GM18951 (cell line): Measurements from ENCODE around the gene RUFY3.
"Not testable (repeated sequence)": the region's sequence is repeated elsewhere in the genome, so short reads cannot be mapped to it uniquely, and the experiment has no call there.

Experiments
- POLR2A ChIP-seq: IDR thresholded peaks from 4 replicates; pipeline ENCODE4 v1.6.1; 2011; ENCODE audit warnings: mild to moderate bottlenecking; ENCODE audit not compliant: insufficient read length, insufficient read depth; ENCODE audit errors: extremely low read depth
- in situ Hi-C: fragments of 300-500 bp; cut with MboI; formaldehyde crosslinking; loops from one replicate; pipeline ENCODE4 v1.12.0; 2022; ENCODE audit warnings: low sequenced_read_pairs, mixed read lengths, inconsistent platforms; ENCODE audit not compliant: unreplicated experiment

The RUFY3 gene

GRCh38 chr4:70713453-70714078 lies 8.2 kb upstream of the RUFY3 start:
- TF ChIP-seq POLR2A, result no peak
- in situ Hi-C loops, result no loop called here

- in situ Hi-C loops, result no loop called here
- TF ChIP-seq POLR2A, result no peak
Measured at GRCh38 chr4:70714079-70714887, 7.5 kb upstream of the RUFY3 start.

GRCh38 chr4:70715097-70715496 lies 6.7 kb upstream of the RUFY3 start:
- in situ Hi-C loops, result no loop called here

GRCh38 chr4:70718811-70719604 lies 2.8 kb upstream of the RUFY3 start:
- no peak for TF ChIP-seq POLR2A
- in situ Hi-C loops, result no loop called here

More at GRCh38 chr4:70715097-70715496, 6.7 kb upstream of the RUFY3 start:
- TF ChIP-seq POLR2A, result no peak

- in situ Hi-C loops, result no loop called here
Measured at GRCh38 chr4:70722199-70722791, 531 bp downstream of the RUFY3 start.

GRCh38 chr4:70724463-70724862 lies 2.7 kb downstream of the RUFY3 start:
- in situ Hi-C loops, result no loop called here
- no peak for TF ChIP-seq POLR2A

More at GRCh38 chr4:70722199-70722791, 531 bp downstream of the RUFY3 start:
- TF ChIP-seq POLR2A, result no peak

- in situ Hi-C loops, result no loop called here
Measured at GRCh38 chr4:70725633-70726032, 3.9 kb downstream of the RUFY3 start.

GRCh38 chr4:70726515-70726914 lies 4.8 kb downstream of the RUFY3 start:
- in situ Hi-C loops, result not testable (repeated sequence)

More at GRCh38 chr4:70725633-70726032, 3.9 kb downstream of the RUFY3 start:
- TF ChIP-seq POLR2A, result no peak

- in situ Hi-C loops, result no loop called here
- no peak for TF ChIP-seq POLR2A
Measured at GRCh38 chr4:70728091-70728490, 6.3 kb downstream of the RUFY3 start.

GRCh38 chr4:70732878-70733277 lies 11.1 kb downstream of the RUFY3 start:
- in situ Hi-C loops, result not testable (repeated sequence)

GRCh38 chr4:70734168-70734954 lies 12.6 kb downstream of the RUFY3 start:
- no peak for TF ChIP-seq POLR2A
- in situ Hi-C loops, result no loop called here

- in situ Hi-C loops, result no loop called here
- no peak for TF ChIP-seq POLR2A
Measured at GRCh38 chr4:70734971-70735370, 13.2 kb downstream of the RUFY3 start.

GRCh38 chr4:70735915-70736314 lies 14.2 kb downstream of the RUFY3 start:
- in situ Hi-C loops, result not testable (repeated sequence)

GRCh38 chr4:70737006-70737405 lies 15.2 kb downstream of the RUFY3 start:
- no peak for TF ChIP-seq POLR2A
- in situ Hi-C loops, result no loop called here
